Adrenal gland (tissue), 19 donors: ENCODE measurements around the gene POU4F3. TPM values are rescaled to one million over a fixed set of nuclear protein-coding genes. Genes with fewer than 3 reads are reported as not detected.

ENCODE experiments used
- DNase-seq, 7 donors: peaks; one replicate each; pipeline ENCODE4 v3.0.0-alpha.2; 2019 to 2020
- H3K27ac ChIP-seq, 5 donors: fragments of 200-600 bp; sonication (generic) in 4 of 5; 1 replicate in 3 of 5; 2 replicates in 2 of 5; pipeline versions ENCODE4 v1.5.1 to v1.8.0; 2016 to 2020; ENCODE audit warnings: mild to moderate bottlenecking in 1 of 5
- H3K27me3 ChIP-seq: fragments of 200-600 bp; 2 replicates; pipeline ENCODE4 v1.8.0; 2021
- H3K36me3 ChIP-seq, 2 donors: fragments of 200-600 bp; replicated peaks in 1 of 2; 1 replicate in 1 of 2; 2 replicates in 1 of 2; pipeline versions ENCODE4 v1.5.1 to v1.8.0; 2018 to 2022
- H3K4me1 ChIP-seq, 2 donors: fragments of 200-600 bp; replicated peaks in 1 of 2; 1 replicate in 1 of 2; 2 replicates in 1 of 2; pipeline versions ENCODE4 v1.5.1 to v1.8.0; 2018 to 2021
- H3K4me3 ChIP-seq, 4 donors: fragments of 200-600 bp; sonication (generic) in 3 of 4; one replicate each; pipeline ENCODE4 v1.5.1; 2016 to 2018
- H3K9me3 ChIP-seq, 3 donors: fragments of 200-600 bp; sonication (generic) in 1 of 3; replicated peaks in 1 of 3; 1 replicate in 2 of 3; 2 replicates in 1 of 3; pipeline versions ENCODE4 v1.5.1 to v1.8.0; 2016 to 2021
- POLR2A ChIP-seq, 2 donors: fragments of 450-650 bp; IDR thresholded peaks; one replicate each; pipeline ENCODE4 v1.6.1; 2017; ENCODE audit warnings: antibody characterized with exemption in 2 of 2, mild to moderate bottlenecking in 2 of 2, moderate library complexity in 1 of 2
- WGBS, 4 donors: extraction: QIAGEN DNeasy Blood & Tissue Kit in 2 of 4; methylation state at CpG; one replicate each; pipeline versions ENCODE4 v1.1.5 to v1.1.7; 2013 to 2017; 5-methylcytosine and 5-hydroxymethylcytosine counted together
- intact Hi-C, 2 donors: fragments of 100-400 bp; cut with DNase I; formaldehyde crosslinking; loops; one replicate each; pipeline versions ENCODE4 v1.14.1 to v1.15.0; 2022 to 2023
- long read RNA-seq, 10 donors: library from polyadenylated mRNA in 3 of 10; unstranded in 2 of 10; stranded (forward) in 1 of 10; transcript quantifications; one replicate each; pipeline ENCODE4 v2.0.0 and lab custom pipeline, GENCODE V29; 2021 to 2026
- polyA plus RNA-seq, 3 donors: library from polyadenylated mRNA; stranded (reverse); fragments of 200-250 nt in 2 of 3; fragments of 350-450 nt in 1 of 3; fragmentation: Illumina TruSeq in 1 of 3; extraction: RNeasy Lipid Tissue Mini Kit (QIAGEN cat#74804) in 1 of 3; gene quantifications; one replicate each; pipeline ENCODE4 v1.2.3, GENCODE V29; 2013 to 2014
- total RNA-seq, 9 donors: library from RNA; depleted of rRNA in 4 of 9; stranded (reverse); fragments of >200 nt in 4 of 9; fragments of 120-200 nt in 1 of 9; fragmentation: NEBNext Ultra II Directional in 1 of 9; extraction: Animal tissue kit (Norgen Biotek cat#: 25700) in 1 of 9; gene quantifications; one replicate each; pipeline versions ENCODE4 v1.1.0 to v1.2.4, GENCODE V29; 2013 to 2023
- TF ChIP-seq, protein P1 (sequence below), 6 experiments: fragments of 450-650 bp in 4 of 6; fragments of 200-600 bp in 2 of 6; sonication (generic) in 1 of 6; IDR thresholded peaks; 1 replicate in 5 of 6; 2 replicates in 1 of 6; pipeline versions ENCODE4 v1.5.1 to v1.8.0; 2016 to 2021; ENCODE audit warnings: antibody characterized with exemption in 6 of 6, mild to moderate bottlenecking in 2 of 6, moderate library complexity in 1 of 6
- donor health status: healthy with polysubstance abuse.
- donor health status: Bipolar disorder and iron deficiency.
- donor health status: DM: yes; HTN: yes; CAD: no.
- donor health status: DM: no; HTN: no; CAD: no.
- donor health status: DM: no; HTN: no; CAD: no.
- donor health status: DM: yes; HTN: yes; CAD: no.

POU4F3 gene
- under 1 TPM in 2 of 9 donors, not detected in 7; 0.11 to 0.14 TPM for total RNA-seq
- not detected for polyA plus RNA-seq
- long read RNA-seq, donor 1, result 0 reads
- long read RNA-seq, donor 2, result 0 reads
- long read RNA-seq, donor 3, result 0 reads
- long read RNA-seq, donor 4, result 0 reads
- long read RNA-seq, donor 5, result 0 reads
- long read RNA-seq, donor 6, result 0 reads
- long read RNA-seq, donor 7, result 0 reads
- long read RNA-seq, donor 8, result 0 reads
- long read RNA-seq, donor 9, result 0 reads
- long read RNA-seq, donor 10, result 0 reads

DNA sequence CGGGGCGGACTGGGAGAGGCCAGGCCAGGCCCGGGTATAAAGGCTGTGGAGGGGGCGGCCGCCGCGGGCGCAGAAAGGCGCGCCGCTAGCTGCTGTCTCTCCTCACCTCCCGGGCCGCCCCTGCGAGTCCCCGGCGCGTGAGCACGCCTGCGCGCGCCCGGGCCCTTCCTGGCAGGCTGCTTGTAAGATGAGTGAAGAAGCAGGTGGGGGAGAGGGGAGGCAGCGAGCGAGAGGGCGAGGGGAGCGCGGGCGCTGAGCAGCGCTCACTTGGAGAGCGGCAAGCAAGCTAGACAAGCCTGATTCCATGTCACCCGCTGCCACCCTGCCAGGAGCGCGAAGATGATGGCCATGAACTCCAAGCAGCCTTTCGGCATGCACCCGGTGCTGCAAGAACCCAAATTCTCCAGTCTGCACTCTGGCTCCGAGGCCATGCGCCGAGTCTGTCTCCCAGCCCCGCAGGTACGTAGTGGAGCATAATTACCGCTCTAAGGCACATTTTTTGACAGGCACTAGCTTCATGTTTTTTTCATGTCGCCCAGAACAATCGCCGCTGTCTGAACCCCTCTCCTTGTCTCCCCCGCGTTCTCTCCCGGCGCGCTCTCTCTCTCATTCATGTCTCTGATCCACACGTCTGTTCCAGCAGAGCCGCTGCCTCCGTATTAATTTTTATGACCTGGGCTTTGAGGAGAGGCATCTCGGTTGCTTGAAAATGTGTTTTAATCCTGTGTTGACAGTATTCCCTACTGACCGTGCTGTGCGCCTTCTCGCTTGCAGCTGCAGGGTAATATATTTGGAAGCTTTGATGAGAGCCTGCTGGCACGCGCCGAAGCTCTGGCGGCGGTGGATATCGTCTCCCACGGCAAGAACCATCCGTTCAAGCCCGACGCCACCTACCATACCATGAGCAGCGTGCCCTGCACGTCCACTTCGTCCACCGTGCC, at the start of gene POU4F3:
POU4F3 (plus strand) TSS at position 66 of the 941 bp plus-strand sequence; CDS start at position 340, 274 bp downstream.
- no peak within 1 kb of the TSS for H3K27ac ChIP-seq
- intact Hi-C loops, result no loop called here
- H3K27me3 ChIP-seq, result peaks cover 94% of the 10 kb centered on the region
- H3K36me3 ChIP-seq, result no peaks in the 10 kb centered on the region
- peaks cover 0 to 7% of the 10 kb centered on the region in 2 donors for H3K4me1 ChIP-seq
- no peak for DNase-seq
- H3K9me3 ChIP-seq, result no peaks in the 10 kb centered on the region
- H3K4me3 ChIP-seq, result no peak within 1 kb of the TSS
- WGBS, 4 donors, result 2 to 5% (median 4%) methylated on average over 35 to 70 of the region's 70 CpGs
- TF ChIP-seq, protein P1, sequence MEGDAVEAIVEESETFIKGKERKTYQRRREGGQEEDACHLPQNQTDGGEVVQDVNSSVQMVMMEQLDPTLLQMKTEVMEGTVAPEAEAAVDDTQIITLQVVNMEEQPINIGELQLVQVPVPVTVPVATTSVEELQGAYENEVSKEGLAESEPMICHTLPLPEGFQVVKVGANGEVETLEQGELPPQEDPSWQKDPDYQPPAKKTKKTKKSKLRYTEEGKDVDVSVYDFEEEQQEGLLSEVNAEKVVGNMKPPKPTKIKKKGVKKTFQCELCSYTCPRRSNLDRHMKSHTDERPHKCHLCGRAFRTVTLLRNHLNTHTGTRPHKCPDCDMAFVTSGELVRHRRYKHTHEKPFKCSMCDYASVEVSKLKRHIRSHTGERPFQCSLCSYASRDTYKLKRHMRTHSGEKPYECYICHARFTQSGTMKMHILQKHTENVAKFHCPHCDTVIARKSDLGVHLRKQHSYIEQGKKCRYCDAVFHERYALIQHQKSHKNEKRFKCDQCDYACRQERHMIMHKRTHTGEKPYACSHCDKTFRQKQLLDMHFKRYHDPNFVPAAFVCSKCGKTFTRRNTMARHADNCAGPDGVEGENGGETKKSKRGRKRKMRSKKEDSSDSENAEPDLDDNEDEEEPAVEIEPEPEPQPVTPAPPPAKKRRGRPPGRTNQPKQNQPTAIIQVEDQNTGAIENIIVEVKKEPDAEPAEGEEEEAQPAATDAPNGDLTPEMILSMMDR (IDR thresholded peaks at IDR 0.05), result no peak
- TF ChIP-seq POLR2A (IDR thresholded peaks at IDR 0.05), result no peak

DNA sequence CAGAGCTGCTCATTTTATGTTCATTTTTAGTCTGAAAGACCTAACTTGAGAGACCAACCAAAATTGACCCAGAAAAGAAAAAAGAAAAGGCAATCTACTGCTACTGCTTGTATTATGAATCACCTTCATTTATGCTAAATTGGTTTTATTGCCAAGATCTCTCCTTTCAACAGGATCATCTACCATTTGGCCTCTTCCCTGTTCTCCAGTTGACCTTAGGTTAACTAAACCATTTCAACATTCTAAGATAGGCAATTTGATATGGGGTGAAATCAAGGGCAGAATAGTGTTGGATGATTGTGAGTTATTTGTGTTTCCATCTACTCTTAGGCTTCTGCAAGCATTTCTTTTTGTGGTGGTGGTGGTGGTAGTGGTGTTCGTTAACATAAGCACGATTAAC, 48.3 kb upstream of the POU4F3 start:
- Histone ChIP-seq H3K4me1 (peaks cover 0 to 4% of the 10 kb centered on the region in 2 donors), H3K27ac (no peak overlapping the region), H3K36me3 (peaks cover 0 to 12% of the 10 kb centered on the region in 2 donors), H3K9me3 (peaks cover 0 to 10% (median 0%) of the 10 kb centered on the region in 3 donors), H3K27me3 (no peaks in the 10 kb centered on the region), H3K4me3 (no peak overlapping the region)
- intact Hi-C loops, result loop anchor here in 1 of 2 donors (5.0 kb wide), 1 partner anchor 137 kb away; no protein-coding TSS in a partner anchor
- 93 to 99% (median 96%) methylated on average over 2 of the region's 2 CpGs for WGBS, 4 donors
- DNase-seq, result no peak
- no peak for TF ChIP-seq POLR2A (IDR thresholded peaks at IDR 0.05)
- TF ChIP-seq, protein P1 (IDR thresholded peaks at IDR 0.05), result no peak

DNA sequence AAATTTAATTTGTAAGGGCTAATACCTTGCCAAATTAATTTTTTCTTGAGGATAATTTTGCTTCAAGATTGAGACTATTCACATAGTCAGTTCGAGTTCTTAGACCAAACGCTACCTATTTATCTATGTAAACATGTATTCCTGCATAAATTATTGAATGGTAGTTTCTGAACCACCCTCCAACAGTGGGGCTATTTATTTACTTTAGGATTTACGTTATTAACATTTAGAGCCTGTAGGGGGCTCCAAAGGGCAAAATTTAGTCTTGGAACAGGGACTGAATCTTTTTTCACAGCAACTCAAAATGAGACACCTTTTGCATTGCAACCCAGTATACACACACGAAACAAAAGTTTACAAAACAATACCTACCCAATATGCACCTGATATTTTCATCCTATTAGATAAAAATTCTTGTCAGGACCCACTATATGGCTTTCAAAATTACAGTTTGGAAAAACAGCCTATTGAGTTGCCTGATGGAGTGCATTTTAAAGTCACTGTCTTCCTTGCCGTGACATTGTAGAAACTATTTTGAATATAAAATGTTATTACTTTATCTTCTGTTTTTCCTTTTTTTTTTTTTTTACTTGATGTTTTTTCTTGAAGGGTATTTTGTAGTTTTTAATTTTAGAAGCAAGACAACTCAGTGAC, 47.1 kb upstream of the POU4F3 start:
- DNase-seq, result peak in 2 of 7 donors; percentile 19 to 23
- intact Hi-C loops, result loop anchor here in 1 of 2 donors (5.0 kb wide), 1 partner anchor 136 kb away; no protein-coding TSS in a partner anchor
- WGBS, 4 donors, result 24 to 27% (median 26%) methylated on average over 5 of the region's 5 CpGs

More for the DNA sequence above, 47.1 kb upstream of the POU4F3 start:
- peaks cover 0 to 4% of the 10 kb centered on the region in 2 donors for H3K4me1 ChIP-seq
- TF ChIP-seq POLR2A (IDR thresholded peaks at IDR 0.05), result no peak
- TF ChIP-seq, protein P1 (IDR thresholded peaks at IDR 0.05), result peak in 5 of 6 experiments; percentile 44 to 58 (median 45)
- H3K27me3 ChIP-seq, result no peaks in the 10 kb centered on the region
- H3K9me3 ChIP-seq, result peaks cover 0 to 10% (median 0%) of the 10 kb centered on the region in 3 donors
- peaks cover 0 to 2% of the 10 kb centered on the region in 2 donors for H3K36me3 ChIP-seq
- no peak overlapping the region for H3K4me3 ChIP-seq
- H3K27ac ChIP-seq, result no peak overlapping the region
